Stimulated activated CD8-positive, alpha-beta memory T cell treated with anti-CD3 and anti-CD28 coated beads, Interleukin-15, amount 100 ng/mL, for 4 hours (primary cell): ENCODE data around the gene LTBR.
"Not testable (repeated sequence)": the region's sequence is repeated elsewhere in the genome, so short reads cannot be mapped to it uniquely, and the experiment has no call there.

Experiments
- DNase-seq, 2 donors: peaks; one replicate each; pipeline ENCODE4 v3.0.0-alpha.2; 2020; ENCODE audit warnings: low read depth in 2 of 2

LTBR gene

DNA sequence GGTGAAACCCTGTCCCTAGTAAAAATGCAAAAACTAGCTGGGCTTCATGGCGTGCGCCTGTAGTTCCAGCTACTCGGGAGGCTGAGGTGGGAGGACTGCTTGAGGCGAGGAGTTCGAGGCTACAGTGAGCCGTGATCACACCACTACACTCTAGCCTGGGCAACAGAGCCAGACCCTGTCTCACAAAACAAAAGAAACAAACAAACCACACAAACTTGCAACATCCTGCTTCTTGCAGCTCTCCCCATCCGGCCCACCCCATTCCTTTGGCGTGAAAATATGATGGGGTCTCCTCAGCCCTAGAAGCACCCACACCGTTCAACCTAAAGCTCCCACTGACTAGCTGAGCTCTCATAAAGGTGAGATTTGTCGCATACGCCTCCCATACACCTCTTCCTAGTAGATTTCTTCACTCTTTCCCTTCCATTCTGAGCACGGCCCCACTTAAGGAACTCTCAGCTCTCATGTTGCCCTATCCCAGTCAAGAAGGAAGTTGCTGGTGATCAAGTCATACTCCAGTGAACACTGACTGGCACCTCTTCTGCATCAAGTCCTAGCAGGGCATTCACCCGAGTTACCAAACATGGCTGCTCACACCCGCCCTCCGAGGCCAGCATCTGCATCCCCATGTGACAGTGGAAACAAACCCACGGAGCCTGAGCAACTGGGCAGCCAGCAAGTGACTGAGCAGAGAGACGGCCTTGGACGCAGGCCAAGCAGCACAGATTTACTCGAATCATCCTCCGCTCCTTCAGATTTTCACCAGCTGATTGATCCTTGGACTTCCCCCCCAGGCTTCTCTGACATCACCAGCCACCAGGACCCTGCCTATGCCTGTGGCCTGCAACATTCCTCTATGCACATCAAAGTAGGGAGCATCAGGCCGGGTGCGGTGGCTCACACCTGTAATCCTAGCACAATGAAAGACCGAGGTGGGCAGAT lies 41.9 kb downstream of the LTBR start:
- DNase-seq: no peak

DNA sequence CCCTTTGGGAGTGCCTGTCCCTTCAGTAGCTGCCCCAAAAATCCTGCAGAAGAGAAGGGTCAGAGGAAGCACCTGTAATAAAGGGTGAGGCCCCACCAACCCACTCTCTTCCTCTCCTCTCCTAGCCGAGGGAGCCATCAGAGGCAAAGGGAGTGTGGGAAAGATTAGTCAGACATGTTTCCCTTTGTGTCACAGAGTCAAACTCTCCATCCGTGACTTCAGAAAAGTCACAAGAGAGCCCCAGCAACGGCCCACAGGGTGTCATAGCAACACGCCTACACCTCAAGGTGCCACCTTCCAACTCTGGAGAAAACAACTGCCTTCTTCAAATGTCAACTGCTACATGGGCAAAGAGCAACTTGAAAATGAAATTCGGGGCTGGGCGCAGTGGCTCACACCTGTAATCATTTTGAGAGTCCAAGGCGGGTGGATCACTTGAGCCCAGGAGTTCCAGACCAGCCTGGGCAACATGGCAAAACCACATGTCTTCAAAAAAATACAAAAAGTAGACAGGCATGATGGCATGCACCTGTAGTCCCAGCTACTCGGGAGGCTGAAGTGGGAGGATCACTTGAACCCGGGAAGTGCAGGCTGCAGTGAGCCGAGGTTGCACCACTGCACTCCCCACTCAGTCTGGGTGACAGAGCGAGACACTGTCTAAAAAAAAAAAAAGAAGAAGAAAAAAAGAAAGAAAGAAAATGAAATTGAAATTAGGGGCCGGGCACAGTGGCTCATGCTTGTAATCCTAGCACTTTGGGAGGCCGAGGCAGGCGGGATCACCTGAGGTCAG lies 43.1 kb downstream of the LTBR start:
- DNase-seq: peak; percentile 79 to 92

DNA sequence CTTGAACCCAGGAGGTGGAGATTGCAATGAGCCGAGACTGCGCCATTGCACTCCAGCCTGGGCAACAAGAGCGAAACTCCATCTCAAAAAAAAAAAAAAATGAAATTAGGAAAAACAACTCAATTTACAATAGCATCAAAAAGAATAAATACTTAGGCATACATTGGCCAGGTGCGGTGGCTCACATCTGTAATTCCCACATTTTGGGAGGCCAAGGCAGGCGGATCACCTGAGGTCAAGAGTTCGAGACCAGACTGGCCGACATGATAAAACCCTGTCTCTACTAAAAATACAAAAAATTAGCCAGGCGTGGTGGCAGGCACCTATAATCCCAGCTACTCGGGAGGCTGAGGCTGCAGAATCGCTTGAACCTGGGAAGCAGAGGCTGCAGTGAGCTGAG lies 43.8 kb downstream of the LTBR start:
- not testable (repeated sequence) for DNase-seq

DNA sequence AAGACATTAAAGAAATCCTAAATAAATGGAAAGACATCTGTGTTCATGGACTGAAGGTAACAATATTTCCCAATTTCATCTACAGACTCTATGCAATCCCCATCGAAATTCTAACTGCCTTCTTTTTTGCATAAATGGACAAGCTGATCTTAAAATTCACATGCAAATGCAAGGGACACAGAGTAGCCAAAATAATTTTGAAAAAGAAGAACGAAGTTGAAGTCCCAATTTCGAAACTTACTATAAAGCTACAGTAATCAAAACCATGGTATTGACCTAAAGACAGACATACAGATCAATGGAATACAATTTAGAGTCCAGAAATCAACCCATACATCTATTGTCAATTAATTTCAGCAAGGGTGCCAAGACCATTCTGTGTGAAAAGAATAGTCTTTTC lies 44.4 kb downstream of the LTBR start:
- no peak for DNase-seq

DNA sequence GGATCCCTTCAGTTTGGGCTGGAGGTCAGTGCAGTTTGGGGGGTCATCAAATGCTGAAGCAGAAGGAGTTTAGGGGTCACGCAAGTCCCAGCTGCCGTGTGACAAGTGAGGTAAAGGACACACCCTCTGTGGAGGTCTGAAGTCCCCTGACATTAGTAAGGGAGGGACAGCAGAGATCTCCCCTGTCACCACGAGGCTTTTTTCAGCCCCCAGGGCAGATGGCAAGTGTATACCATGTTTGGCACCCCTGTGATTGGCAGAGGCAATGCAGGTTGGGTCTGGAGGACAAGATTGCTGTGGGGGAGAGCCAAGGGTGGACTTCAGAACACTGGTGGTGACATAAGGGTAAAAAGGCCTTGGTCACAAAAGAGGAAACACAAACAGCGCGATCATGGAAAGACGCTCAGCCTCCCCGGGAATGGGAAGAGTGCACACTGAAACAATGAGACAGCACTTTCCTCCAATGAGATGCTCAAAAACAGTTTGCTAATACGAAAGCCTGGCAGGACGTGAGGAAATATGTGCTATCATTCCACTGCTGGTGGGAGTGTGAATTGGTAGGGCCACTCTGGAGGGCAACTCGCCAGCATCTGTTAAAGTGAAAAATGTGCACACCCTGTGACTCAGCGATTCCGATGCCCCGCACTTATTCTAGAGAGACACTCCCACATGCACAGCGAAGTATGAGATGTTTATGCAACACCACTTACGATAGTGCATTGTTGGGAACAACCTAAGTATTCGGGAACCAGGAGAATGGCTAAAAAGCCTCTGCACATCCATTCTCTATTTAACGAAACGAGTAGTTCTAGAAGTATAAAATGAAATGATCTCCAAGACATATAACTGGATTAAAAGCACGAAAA lies 46.4 kb downstream of the LTBR start:
- peak in 1 of 2 donors; percentile 55 for DNase-seq

GRCh38 chr12:6432991-6433390 lies 49.0 kb downstream of the LTBR start:
- no peak for DNase-seq

- DNase-seq: no peak
These were observed 50.5 kb downstream of the LTBR start for GRCh38 chr12:6434205-6435140.

DNA sequence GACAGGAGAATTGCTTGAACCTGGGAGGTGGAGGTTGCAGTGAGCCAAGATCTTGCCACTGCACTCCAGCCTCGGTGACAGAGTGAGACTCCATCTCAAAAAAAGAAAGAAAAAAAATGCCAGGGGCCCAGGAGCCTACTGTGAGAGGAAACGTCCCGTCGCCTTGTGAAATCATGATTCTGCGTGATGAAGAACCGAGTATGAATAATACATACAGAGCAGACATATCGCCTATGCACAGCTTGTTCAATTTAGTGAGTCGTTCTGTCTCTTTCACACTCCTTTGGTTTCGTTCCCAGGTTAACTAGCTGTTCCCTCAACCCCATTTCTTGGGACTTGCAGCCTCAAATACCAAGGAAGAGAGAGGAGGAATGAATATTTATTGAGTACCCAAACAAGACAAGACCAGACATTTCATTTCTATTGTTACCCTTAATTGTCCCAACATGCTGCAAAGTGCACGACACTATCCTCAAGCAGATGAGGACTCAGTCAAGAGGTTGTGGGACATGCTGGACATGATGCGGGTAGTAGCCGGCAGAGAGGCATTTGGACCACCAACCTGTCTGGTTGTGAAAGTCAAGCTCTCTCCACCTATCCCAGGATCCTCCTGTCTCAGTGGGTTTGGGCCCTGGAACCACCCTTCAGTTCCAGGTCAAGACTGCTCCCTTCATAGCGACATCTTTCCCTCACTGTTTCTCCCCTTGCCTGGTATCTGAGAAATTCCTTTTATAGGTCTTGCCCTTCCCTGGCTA lies 52.2 kb downstream of the LTBR start:
- DNase-seq: no peak

- no peak for DNase-seq
These were observed 53.6 kb downstream of the LTBR start for GRCh38 chr12:6437586-6437985.

DNA sequence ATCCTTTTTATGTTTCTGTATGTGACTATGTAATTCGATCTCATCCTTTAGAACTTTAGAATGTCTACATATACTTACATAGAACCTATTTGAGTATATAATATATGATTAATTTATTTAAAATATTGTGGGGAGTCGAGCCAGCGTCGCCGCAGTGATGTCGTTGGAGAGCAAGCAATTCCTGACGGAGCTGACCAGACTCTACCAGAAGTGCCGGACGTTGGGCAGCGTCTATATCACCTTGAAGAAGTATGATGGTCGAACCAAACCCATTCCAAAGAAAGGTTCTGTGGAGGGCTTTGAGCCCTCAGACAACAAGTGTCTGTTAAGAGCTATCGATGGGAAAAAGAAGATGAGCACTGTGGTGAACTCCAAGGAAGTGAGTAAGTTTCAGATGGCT lies 54.4 kb downstream of the LTBR start:
- DNase-seq: no peak

DNA sequence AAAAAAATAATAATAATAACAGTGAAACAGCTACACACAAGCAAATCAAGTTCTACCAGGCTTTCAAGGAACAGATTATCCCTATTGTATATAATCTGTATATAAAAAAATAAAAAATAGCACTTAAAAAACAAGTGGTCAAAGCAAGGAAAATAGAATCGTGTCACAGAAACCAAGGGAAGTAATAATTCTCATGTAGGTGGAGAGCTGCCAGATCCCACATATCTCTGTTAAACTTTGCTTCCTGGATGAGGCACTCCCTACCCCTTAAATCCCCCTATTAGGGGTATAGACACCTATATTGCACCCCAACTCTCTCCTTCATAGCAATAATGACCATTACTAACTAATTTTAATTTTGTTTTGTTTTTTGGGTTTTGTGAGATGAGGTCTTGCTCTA lies 56.4 kb downstream of the LTBR start:
- DNase-seq: no peak
